Stomach (tissue), 4 donors: ENCODE data around the gene MRPL58.

Experiments used
- CTCF ChIP-seq, 7 experiments: fragments of 450-650 bp in 4 of 7; fragments of 200-600 bp in 3 of 7; sonication (generic) in 3 of 7; IDR thresholded peaks; one replicate each; pipeline ENCODE4 v1.5.1; 2016 to 2019; ENCODE audit warnings: antibody characterized with exemption in 7 of 7, control low read depth in 2 of 7, mild to moderate bottlenecking in 1 of 7
- EP300 ChIP-seq: sonication (generic); formaldehyde crosslinking; IDR thresholded peaks from one replicate; pipeline ENCODE4 v1.6.1; 2017; ENCODE audit warnings: antibody characterized with exemption
- POLR2A ChIP-seq, 4 donors: fragments of 450-650 bp; IDR thresholded peaks; one replicate each; pipeline ENCODE4 v1.6.1; 2016; ENCODE audit warnings: antibody characterized with exemption in 4 of 4, control low read depth in 2 of 4, mild to moderate bottlenecking in 1 of 4, moderate library complexity in 1 of 4
- POLR2AphosphoS5 ChIP-seq, 3 donors: sonication (generic); formaldehyde crosslinking; IDR thresholded peaks; one replicate each; pipeline ENCODE4 v1.6.1; 2016; ENCODE audit warnings: antibody characterized with exemption in 3 of 3

DNA sequence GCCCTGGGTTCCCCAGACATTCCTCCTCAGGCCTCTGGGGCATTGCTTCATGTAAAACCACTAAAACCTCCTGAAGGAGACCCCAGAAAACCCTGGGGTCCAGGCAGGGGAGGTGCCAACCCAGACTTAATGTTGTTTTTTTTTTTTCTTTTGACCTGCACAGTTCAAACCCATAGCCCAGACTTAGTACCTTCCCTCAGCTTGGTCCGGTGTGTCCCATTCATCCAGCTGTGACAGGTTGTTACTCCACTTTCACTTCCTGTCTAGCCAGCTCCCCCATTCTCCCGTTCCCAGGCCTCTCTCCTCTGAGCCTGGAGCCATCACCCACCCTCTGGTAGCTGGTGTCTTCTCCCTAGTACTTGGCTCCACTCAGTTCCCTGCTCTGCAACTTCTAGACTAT lies 20.2 kb upstream of the MRPL58 start:
- TF ChIP-seq CTCF (IDR thresholded peaks at IDR 0.05) (no peak), EP300 (no peak), POLR2A (IDR thresholded peaks at IDR 0.05) (no peak), POLR2AphosphoS5 (IDR thresholded peaks at IDR 0.05) (no peak)
